ENCODE results near the gene ADAM12. TPM values are rescaled to one million over a fixed set of nuclear protein-coding genes. Genes with fewer than 3 reads are reported as not detected.

The ADAM12 gene
- polyA plus RNA-seq, 1 of the 3 experiments (the other 2 are of a cell fraction): 25.0 TPM

GRCh38 chr10:126133082-126133620, 255.1 kb downstream of the ADAM12 start:
- H3K9me2 ChIP-seq: no peaks in the 10 kb centered on the region
- DNase-seq: no peak
- no peak overlapping the region for H3K27ac ChIP-seq (ENCODE audit: low read depth in 2 of 2, low read length in 1 of 2)
- no peaks in the 10 kb centered on the region for H3K9me3 ChIP-seq
- H2AFZ ChIP-seq (ENCODE audit: low read depth): no peak overlapping the region
- H3K4me1 ChIP-seq (ENCODE audit: control insufficient read depth in 1 of 2, insufficient read depth in 2 of 2, low read depth in 1 of 2, low read length in 1 of 2): peaks cover 0 to 12% of the 10 kb centered on the region in 2 experiments; a peak in 3 of 4 replicates
- no peaks in the 10 kb centered on the region for H3K79me2 ChIP-seq (ENCODE audit: insufficient read depth)
- TF ChIP-seq POLR2AphosphoS5 (IDR thresholded peaks at IDR 0.05; ENCODE audit: low read depth, low read length) (no peak), MEF2A (IDR thresholded peaks at IDR 0.05; ENCODE audit: borderline replicate concordance, low read depth) (no peak), EZH2phosphoT487 (IDR thresholded peaks at IDR 0.05; ENCODE audit: borderline replicate concordance, low read depth) (no peak), CHD2 (IDR thresholded peaks at IDR 0.05; ENCODE audit: low read length, partially characterized antibody) (no peak)
- ChIA-PET CTCF (interaction anchor here (0.9 to 1.5 kb wide), 3 partner anchors 21 to 371 kb away, joined by 3 read pairs; no protein-coding TSS in a partner anchor), POLR2A (no interaction called here)
- 96% methylated on average over 9 of the region's 9 CpGs for WGBS (ENCODE audit: low lambda C conversion rate)
- H3K4me2 ChIP-seq: no peak overlapping the region
- no peaks in the 10 kb centered on the region for H3F3A ChIP-seq (replicated peaks; ENCODE audit: insufficient read depth)
- no peak overlapping the region for H3K4me3 ChIP-seq (ENCODE audit: low read depth in 2 of 2, low read length in 1 of 2)
- no peak overlapping the region for H3K9ac ChIP-seq
- no peaks in the 10 kb centered on the region for H4K20me1 ChIP-seq (ENCODE audit: insufficient read depth)
- no peaks in the 10 kb centered on the region for H3K27me3 ChIP-seq (ENCODE audit: insufficient read depth)
- no peaks in the 10 kb centered on the region for H3K36me3 ChIP-seq (replicated peaks in 1 of 2; ENCODE audit: control insufficient read depth in 1 of 2, insufficient read depth in 2 of 2, low read length in 1 of 2)

- CTCF ChIA-PET: interaction anchor here (0.6 to 1.5 kb wide), 3 partner anchors 56 to 372 kb away, joined by 3 to 4 read pairs (median 3); no protein-coding TSS in a partner anchor
- Histone ChIP-seq H3K79me2 (ENCODE audit: insufficient read depth) (no peaks in the 10 kb centered on the region), H3K27ac (ENCODE audit: low read depth in 2 of 2, low read length in 1 of 2) (no peak overlapping the region), H2AFZ (ENCODE audit: low read depth) (no peak overlapping the region), H3K36me3 (replicated peaks in 1 of 2; ENCODE audit: control insufficient read depth in 1 of 2, insufficient read depth in 2 of 2, low read length in 1 of 2) (no peaks in the 10 kb centered on the region), H3K9me3 (no peaks in the 10 kb centered on the region), H4K20me1 (ENCODE audit: insufficient read depth) (no peaks in the 10 kb centered on the region), H3K27me3 (ENCODE audit: insufficient read depth) (no peaks in the 10 kb centered on the region), H3K4me3 (ENCODE audit: low read depth in 2 of 2, low read length in 1 of 2) (no peak overlapping the region), H3K4me1 (ENCODE audit: control insufficient read depth in 1 of 2, insufficient read depth in 2 of 2, low read depth in 1 of 2, low read length in 1 of 2) (peaks cover 0 to 8% of the 10 kb centered on the region in 2 experiments; a peak in 3 of 4 replicates), H3K9me2 (no peaks in the 10 kb centered on the region), H3K9ac (no peak overlapping the region), H3F3A (replicated peaks; ENCODE audit: insufficient read depth) (no peaks in the 10 kb centered on the region), H3K4me2 (no peak overlapping the region)
- no peak for DNase-seq
- WGBS (ENCODE audit: low lambda C conversion rate): 97% methylated on average over 4 of the region's 4 CpGs
- POLR2A ChIA-PET: no interaction called here
- TF ChIP-seq JUND (IDR thresholded peaks at IDR 0.05): no peak
- TF ChIP-seq NRF1 (IDR thresholded peaks at IDR 0.05; ENCODE audit: low read depth, low read length): no peak
- no peak for TF ChIP-seq FOSL2 (IDR thresholded peaks at IDR 0.05; ENCODE audit: borderline replicate concordance, low read depth)
- TF ChIP-seq NFIC (IDR thresholded peaks at IDR 0.05; ENCODE audit: borderline replicate concordance): no peak
- TF ChIP-seq SMC3 (IDR thresholded peaks at IDR 0.05; ENCODE audit: low read depth, low read length): no peak
- TF ChIP-seq MEF2A (IDR thresholded peaks at IDR 0.05; ENCODE audit: borderline replicate concordance, low read depth): no peak
Observed at GRCh38 chr10:126131341-126131740, 256.9 kb downstream of the ADAM12 start.

GRCh38 chr10:126130271-126130710, 258.0 kb downstream of the ADAM12 start:
- H3K4me2 ChIP-seq: no peak overlapping the region
- CTCF ChIA-PET: interaction anchor here (0.7 to 1.8 kb wide), 3 partner anchors 9 to 373 kb away, joined by 3 to 5 read pairs (median 3); no protein-coding TSS in a partner anchor
- WGBS (ENCODE audit: low lambda C conversion rate): 87% methylated on average over 9 of the region's 9 CpGs
- H3K9me3 ChIP-seq: no peaks in the 10 kb centered on the region
- H3K4me3 ChIP-seq (ENCODE audit: low read depth in 2 of 2, low read length in 1 of 2): no peak overlapping the region
- H3F3A ChIP-seq (replicated peaks; ENCODE audit: insufficient read depth): no peaks in the 10 kb centered on the region
- POLR2A ChIA-PET: interaction anchor here (0.7 kb wide), 1 partner anchor 12 kb away, joined by 5 read pairs; no protein-coding TSS in a partner anchor
- H3K27me3 ChIP-seq (ENCODE audit: insufficient read depth): no peaks in the 10 kb centered on the region
- no peak overlapping the region for H2AFZ ChIP-seq (ENCODE audit: low read depth)
- no peaks in the 10 kb centered on the region for H3K36me3 ChIP-seq (replicated peaks in 1 of 2; ENCODE audit: control insufficient read depth in 1 of 2, insufficient read depth in 2 of 2, low read length in 1 of 2)
- H3K4me1 ChIP-seq (ENCODE audit: control insufficient read depth in 1 of 2, insufficient read depth in 2 of 2, low read depth in 1 of 2, low read length in 1 of 2): peaks cover 0 to under 1% of the 10 kb centered on the region in 2 experiments; a peak in 2 of 4 replicates
- no peak for DNase-seq
- H3K9me2 ChIP-seq: no peaks in the 10 kb centered on the region
- H3K9ac ChIP-seq: no peak overlapping the region
- H4K20me1 ChIP-seq (ENCODE audit: insufficient read depth): no peaks in the 10 kb centered on the region
- no peak overlapping the region for H3K27ac ChIP-seq (ENCODE audit: low read depth in 2 of 2, low read length in 1 of 2)
- no peaks in the 10 kb centered on the region for H3K79me2 ChIP-seq (ENCODE audit: insufficient read depth)
- TF ChIP-seq MEF2A (IDR thresholded peaks at IDR 0.05; ENCODE audit: borderline replicate concordance, low read depth) (no peak), IRF3 (IDR thresholded peaks at IDR 0.05; ENCODE audit: low read depth, low read length) (no peak), POLR2AphosphoS5 (IDR thresholded peaks at IDR 0.05; ENCODE audit: low read depth, low read length) (no peak), PBX3 (IDR thresholded peaks at IDR 0.05) (no peak), TAF1 (IDR thresholded peaks at IDR 0.05; ENCODE audit: borderline replicate concordance, low read depth, low read length) (no peak), MAX (IDR thresholded peaks at IDR 0.05; ENCODE audit: low read depth) (no peak), GATA2 (CRISPR knock-in tag; IDR thresholded peaks at IDR 0.05) (no peak), REST (IDR thresholded peaks at IDR 0.05; ENCODE audit: low read depth, low read length) (no peak)

Measured in SK-N-SH (cell line).